ENCODE measurements around the gene PPP1R15B.
A peak's percentile ranks its signal among the peaks of the same experiment; 100 is the strongest.

PPP1R15B gene

DNA sequence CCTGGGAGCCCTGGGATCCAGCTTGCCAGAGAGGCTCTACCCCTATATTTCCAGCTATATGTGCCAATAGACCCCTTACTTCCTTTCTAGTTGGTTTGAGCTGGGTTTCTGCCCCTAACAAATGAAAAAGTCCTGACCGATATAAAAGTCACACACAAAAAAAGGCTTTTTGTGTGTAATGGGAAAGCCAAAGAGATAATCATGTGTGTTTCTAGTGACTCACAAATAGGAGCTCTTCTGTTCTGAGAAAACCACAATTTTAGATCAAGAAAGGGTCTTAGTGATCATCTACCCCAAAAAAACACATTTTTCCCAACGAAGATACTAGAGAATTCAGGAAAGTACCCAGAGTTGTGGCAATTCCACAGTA, 28.9 kb downstream of the PPP1R15B start:
- TF ChIP-seq, protein P1, sequence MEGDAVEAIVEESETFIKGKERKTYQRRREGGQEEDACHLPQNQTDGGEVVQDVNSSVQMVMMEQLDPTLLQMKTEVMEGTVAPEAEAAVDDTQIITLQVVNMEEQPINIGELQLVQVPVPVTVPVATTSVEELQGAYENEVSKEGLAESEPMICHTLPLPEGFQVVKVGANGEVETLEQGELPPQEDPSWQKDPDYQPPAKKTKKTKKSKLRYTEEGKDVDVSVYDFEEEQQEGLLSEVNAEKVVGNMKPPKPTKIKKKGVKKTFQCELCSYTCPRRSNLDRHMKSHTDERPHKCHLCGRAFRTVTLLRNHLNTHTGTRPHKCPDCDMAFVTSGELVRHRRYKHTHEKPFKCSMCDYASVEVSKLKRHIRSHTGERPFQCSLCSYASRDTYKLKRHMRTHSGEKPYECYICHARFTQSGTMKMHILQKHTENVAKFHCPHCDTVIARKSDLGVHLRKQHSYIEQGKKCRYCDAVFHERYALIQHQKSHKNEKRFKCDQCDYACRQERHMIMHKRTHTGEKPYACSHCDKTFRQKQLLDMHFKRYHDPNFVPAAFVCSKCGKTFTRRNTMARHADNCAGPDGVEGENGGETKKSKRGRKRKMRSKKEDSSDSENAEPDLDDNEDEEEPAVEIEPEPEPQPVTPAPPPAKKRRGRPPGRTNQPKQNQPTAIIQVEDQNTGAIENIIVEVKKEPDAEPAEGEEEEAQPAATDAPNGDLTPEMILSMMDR (IDR thresholded peaks at IDR 0.05; ENCODE audit: low read depth, low read length) = no peak
- peaks cover 20% of the 10 kb centered on the region for H3K27me3 ChIP-seq
- DNase-seq = no peak
- peaks cover 3% of the 10 kb centered on the region; the same call in 1 of the 2 replicates for H3K9me3 ChIP-seq
- no peak overlapping the region for H3K4me3 ChIP-seq (ENCODE audit: low read depth, low read length)
- H3K36me3 ChIP-seq = no peaks in the 10 kb centered on the region
- H3K4me1 ChIP-seq = no peaks in the 10 kb centered on the region

- peaks cover 6% of the 10 kb centered on the region for H3K4me1 ChIP-seq
These were observed 31.3 kb downstream of the PPP1R15B start for GRCh38 chr1:204380293-204380831.

GRCh38 chr1:204377800-204378668, 33.6 kb downstream of the PPP1R15B start:
- TF ChIP-seq, protein P1 (IDR thresholded peaks at IDR 0.05; ENCODE audit: low read depth, low read length) = no peak
- H3K4me3 ChIP-seq (ENCODE audit: low read depth, low read length) = peak overlapping the region; percentile 47
- no peaks in the 10 kb centered on the region for H3K9me3 ChIP-seq
- H3K36me3 ChIP-seq = no peaks in the 10 kb centered on the region
- H3K4me1 ChIP-seq = peaks cover 6% of the 10 kb centered on the region
- peak; percentile 31 for DNase-seq
- H3K27me3 ChIP-seq = peaks cover 48% of the 10 kb centered on the region

More at GRCh38 chr1:204380293-204380831, 31.3 kb downstream of the PPP1R15B start:
- Histone ChIP-seq H3K4me3 (ENCODE audit: low read depth, low read length) (no peak overlapping the region), H3K9me3 (no peaks in the 10 kb centered on the region), H3K36me3 (no peaks in the 10 kb centered on the region), H3K27me3 (peaks cover 33% of the 10 kb centered on the region)
- no peak for DNase-seq
- TF ChIP-seq, protein P1 (IDR thresholded peaks at IDR 0.05; ENCODE audit: low read depth, low read length) = no peak

- H3K4me1 ChIP-seq = peaks cover 6% of the 10 kb centered on the region
- H3K4me3 ChIP-seq (ENCODE audit: low read depth, low read length) = peak overlapping the region; percentile 47
- no peak for DNase-seq
- TF ChIP-seq, protein P1 (IDR thresholded peaks at IDR 0.05; ENCODE audit: low read depth, low read length) = no peak
- H3K9me3 ChIP-seq = no peaks in the 10 kb centered on the region
- H3K36me3 ChIP-seq = no peaks in the 10 kb centered on the region
- peaks cover 48% of the 10 kb centered on the region for H3K27me3 ChIP-seq
These were observed 34.5 kb downstream of the PPP1R15B start for GRCh38 chr1:204376919-204377799.

- DNase-seq = no peak
- no peaks in the 10 kb centered on the region for H3K9me3 ChIP-seq
- peaks cover 54% of the 10 kb centered on the region for H3K27me3 ChIP-seq
- peaks cover 6% of the 10 kb centered on the region for H3K4me1 ChIP-seq
- no peaks in the 10 kb centered on the region for H3K36me3 ChIP-seq
- TF ChIP-seq, protein P1 (IDR thresholded peaks at IDR 0.05; ENCODE audit: low read depth, low read length) = no peak
- no peak overlapping the region for H3K4me3 ChIP-seq (ENCODE audit: low read depth, low read length)
These were observed 35.2 kb downstream of the PPP1R15B start for GRCh38 chr1:204376465-204376864.
